ENCODE results near the gene SPEF1. TPM values are rescaled to one million over a fixed set of nuclear protein-coding genes. Genes with fewer than 3 reads are reported as not detected.

Gene SPEF1
- total RNA-seq, 1 donor from 2014 or later, result not detected

DNA sequence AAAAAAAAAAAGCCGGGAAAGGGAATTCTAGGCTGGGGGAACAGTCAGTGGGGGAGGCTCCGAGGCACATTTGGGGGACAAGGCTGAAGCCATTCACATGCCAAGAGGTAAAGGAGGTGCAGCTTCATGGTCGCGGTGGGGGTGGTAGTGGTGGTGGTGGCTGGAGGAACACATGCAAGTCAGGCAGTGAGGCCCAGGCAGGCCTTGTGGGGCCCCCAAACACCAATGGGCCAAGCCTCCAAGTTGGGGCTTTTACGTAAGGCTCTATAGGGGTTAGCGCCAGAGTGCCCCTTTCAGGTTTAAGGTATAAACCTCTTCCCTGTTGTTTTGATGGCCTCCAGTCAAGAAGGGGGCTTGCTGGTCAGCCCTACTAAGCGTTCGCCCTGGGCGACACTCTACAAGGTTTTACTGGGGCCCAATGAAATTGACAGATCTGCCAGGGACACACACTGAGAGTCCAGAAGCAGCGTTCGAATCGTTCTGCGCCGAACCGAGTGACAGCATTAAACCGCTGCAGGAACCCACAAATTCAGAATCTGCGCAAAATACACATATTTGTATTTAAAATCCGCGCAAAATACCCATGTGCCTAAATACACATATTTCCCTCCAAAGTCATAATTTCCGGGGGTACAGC is 38.3 kb upstream of the SPEF1 start:
- TF ChIP-seq, protein P1, sequence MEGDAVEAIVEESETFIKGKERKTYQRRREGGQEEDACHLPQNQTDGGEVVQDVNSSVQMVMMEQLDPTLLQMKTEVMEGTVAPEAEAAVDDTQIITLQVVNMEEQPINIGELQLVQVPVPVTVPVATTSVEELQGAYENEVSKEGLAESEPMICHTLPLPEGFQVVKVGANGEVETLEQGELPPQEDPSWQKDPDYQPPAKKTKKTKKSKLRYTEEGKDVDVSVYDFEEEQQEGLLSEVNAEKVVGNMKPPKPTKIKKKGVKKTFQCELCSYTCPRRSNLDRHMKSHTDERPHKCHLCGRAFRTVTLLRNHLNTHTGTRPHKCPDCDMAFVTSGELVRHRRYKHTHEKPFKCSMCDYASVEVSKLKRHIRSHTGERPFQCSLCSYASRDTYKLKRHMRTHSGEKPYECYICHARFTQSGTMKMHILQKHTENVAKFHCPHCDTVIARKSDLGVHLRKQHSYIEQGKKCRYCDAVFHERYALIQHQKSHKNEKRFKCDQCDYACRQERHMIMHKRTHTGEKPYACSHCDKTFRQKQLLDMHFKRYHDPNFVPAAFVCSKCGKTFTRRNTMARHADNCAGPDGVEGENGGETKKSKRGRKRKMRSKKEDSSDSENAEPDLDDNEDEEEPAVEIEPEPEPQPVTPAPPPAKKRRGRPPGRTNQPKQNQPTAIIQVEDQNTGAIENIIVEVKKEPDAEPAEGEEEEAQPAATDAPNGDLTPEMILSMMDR (IDR thresholded peaks at IDR 0.05), result no peak
- H3K27ac Mint-ChIP-seq (ENCODE audit: unreplicated experiment), result peak overlapping the region; percentile 98
- H3K4me1 Mint-ChIP-seq (ENCODE audit: unreplicated experiment), result peaks cover 39% of the 10 kb centered on the region
- H3K27me3 Mint-ChIP-seq (ENCODE audit: unreplicated experiment), result no peaks in the 10 kb centered on the region
- H3K4me3 Mint-ChIP-seq (ENCODE audit: unreplicated experiment), result peak overlapping the region; percentile 74
- peaks cover 7% of the 10 kb centered on the region for H3K36me3 Mint-ChIP-seq (ENCODE audit: unreplicated experiment)
- no peak for DNase-seq (ENCODE audit: extremely low spot score, unreplicated experiment)
- no peaks in the 10 kb centered on the region for H3K9me3 Mint-ChIP-seq (ENCODE audit: unreplicated experiment)

DNA sequence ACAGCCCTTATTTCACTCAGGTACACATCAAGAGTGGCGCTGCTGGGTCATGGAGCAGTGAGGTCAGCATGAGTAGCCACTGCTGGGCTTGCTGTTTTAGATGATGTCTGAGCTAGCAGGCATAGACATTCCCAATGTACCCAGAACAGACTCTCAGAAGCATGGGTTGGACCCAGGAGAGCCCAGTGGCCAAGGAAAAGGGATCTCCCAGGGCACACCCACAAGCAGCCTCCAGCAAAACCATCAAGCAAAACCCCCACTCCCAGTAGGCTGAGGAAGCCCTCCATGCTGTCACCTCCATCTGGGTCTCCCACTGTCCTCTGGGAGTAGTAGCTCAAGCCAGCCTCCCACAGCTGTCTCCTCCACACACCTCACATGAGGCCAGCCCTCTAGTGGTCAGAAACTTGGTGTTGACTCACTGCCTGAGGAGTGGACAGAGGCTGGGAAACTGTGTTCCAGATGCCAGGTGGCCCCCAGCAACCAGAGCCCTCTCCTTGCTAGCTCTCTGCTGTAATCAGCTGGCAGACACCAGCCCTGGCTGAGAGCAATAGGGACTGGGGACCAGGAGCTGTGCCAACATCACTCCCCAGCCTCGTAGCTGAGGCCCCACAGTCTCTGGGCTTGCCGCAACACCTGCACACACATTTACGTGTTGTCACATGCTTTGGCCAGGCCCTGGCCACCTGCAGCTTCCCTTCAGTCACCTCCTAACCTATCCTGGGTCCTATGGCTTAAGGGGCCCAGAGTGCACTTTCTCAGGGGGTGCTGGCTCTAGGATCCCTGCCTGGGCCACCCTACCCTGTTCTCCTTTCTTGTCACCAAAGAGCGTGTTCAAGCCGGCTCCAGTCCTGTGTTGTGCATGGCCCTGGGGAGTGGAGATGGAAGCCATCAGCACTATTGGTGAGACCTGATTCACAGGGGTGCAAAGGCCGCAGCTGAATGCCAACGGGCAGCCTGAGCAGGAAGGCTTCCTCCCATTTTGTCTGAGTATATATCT is 37.2 kb upstream of the SPEF1 start:
- Mint-ChIP-seq H3K36me3 (ENCODE audit: unreplicated experiment) (peaks cover 7% of the 10 kb centered on the region), H3K4me3 (ENCODE audit: unreplicated experiment) (no peak overlapping the region), H3K4me1 (ENCODE audit: unreplicated experiment) (peaks cover 39% of the 10 kb centered on the region), H3K27me3 (ENCODE audit: unreplicated experiment) (no peaks in the 10 kb centered on the region), H3K9me3 (ENCODE audit: unreplicated experiment) (no peaks in the 10 kb centered on the region), H3K27ac (ENCODE audit: unreplicated experiment) (peak overlapping the region; percentile 98)
- DNase-seq (ENCODE audit: extremely low spot score, unreplicated experiment), result peak; percentile 90
- TF ChIP-seq, protein P1 (IDR thresholded peaks at IDR 0.05), result peak; percentile 75

DNA sequence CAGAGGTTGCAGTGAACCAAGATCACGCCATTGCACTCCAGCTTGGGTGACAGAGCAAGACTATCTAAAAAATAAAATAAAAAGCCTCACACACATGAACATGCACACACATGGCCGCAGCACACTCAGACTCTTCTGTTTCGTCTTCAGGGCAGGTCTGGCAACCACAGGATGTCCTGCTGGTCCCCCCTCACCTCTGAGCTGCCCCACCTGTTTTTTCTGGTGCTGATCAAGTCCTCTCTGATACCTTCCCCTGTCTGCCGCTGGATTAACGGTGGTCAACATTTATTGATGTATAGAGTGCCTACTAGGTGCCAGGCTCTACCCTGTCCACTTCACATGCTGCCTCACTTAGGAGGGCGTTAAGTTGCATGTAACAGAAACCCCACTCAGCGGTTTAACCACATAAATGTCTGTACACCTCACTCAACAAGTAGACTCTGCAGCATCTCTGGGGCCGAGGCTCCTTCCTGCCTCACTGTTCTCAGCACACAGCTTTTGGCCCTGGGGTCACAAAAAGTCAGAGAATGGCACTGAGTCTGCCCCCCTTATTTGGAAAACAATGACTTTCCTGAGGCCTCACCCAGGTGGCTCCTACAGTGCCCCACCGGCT is 34.6 kb upstream of the SPEF1 start:
- H3K9me3 Mint-ChIP-seq (ENCODE audit: unreplicated experiment), result no peaks in the 10 kb centered on the region
- H3K27me3 Mint-ChIP-seq (ENCODE audit: unreplicated experiment), result no peaks in the 10 kb centered on the region
- no peak for DNase-seq (ENCODE audit: extremely low spot score, unreplicated experiment)
- H3K27ac Mint-ChIP-seq (ENCODE audit: unreplicated experiment), result no peak overlapping the region
- H3K4me1 Mint-ChIP-seq (ENCODE audit: unreplicated experiment), result peaks cover 54% of the 10 kb centered on the region
- TF ChIP-seq, protein P1 (IDR thresholded peaks at IDR 0.05), result no peak
- no peaks in the 10 kb centered on the region for H3K36me3 Mint-ChIP-seq (ENCODE audit: unreplicated experiment)
- H3K4me3 Mint-ChIP-seq (ENCODE audit: unreplicated experiment), result no peak overlapping the region

DNA sequence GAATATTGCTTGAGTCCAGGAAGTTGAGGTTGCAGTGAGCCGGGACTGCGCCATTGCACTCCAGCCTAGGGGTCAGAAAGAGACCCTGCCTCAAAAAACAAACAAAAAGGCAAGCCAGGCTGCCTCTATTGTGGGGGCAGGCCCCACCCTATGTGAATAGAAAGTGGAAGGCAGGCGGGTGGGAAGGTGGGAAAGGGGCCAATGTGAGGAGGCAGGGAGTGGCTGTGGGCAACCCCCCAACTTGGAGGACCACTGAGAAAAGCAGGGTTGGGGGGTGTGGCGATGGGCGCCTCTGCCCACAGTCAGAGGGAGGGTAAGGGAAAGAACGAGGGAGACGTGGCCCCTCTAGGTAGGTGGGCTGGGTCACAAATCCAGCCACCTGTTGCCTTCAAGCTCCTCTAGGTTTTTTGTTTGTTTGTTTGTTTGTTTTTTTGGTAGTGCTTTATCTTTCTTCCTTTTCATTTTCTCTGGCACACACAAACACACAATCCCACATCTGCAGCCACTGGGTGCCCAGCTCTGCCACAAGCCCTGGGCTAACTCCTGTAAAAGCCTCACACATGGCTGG is 33.8 kb upstream of the SPEF1 start:
- no peak for DNase-seq (ENCODE audit: extremely low spot score, unreplicated experiment)
- Mint-ChIP-seq H3K27ac (ENCODE audit: unreplicated experiment) (no peak overlapping the region), H3K27me3 (ENCODE audit: unreplicated experiment) (no peaks in the 10 kb centered on the region), H3K4me3 (ENCODE audit: unreplicated experiment) (no peak overlapping the region), H3K36me3 (ENCODE audit: unreplicated experiment) (no peaks in the 10 kb centered on the region), H3K9me3 (ENCODE audit: unreplicated experiment) (no peaks in the 10 kb centered on the region), H3K4me1 (ENCODE audit: unreplicated experiment) (peaks cover 59% of the 10 kb centered on the region)
- TF ChIP-seq, protein P1 (IDR thresholded peaks at IDR 0.05), result no peak

All from osteocyte (in vitro differentiated cells).